HG03565 (cell line): Measurements from ENCODE around the gene MDN1.
A peak's percentile ranks its signal among the peaks of the same experiment; 100 is the strongest.
"Not testable (repeated sequence)": the region's sequence is repeated elsewhere in the genome, so short reads cannot be mapped to it uniquely, and the experiment has no call there.

Experiments used
- ATAC-seq: cut with Tn5 transposase; IDR thresholded peaks from one replicate; pipeline ENCODE4 v1.9.1; 2021; ENCODE audit warnings: mild to moderate bottlenecking, moderate library complexity; ENCODE audit not compliant: unreplicated experiment

MDN1 gene

GRCh38 chr6:89817481-89817880 lies 2.1 kb downstream of the MDN1 start:
- no peak for ATAC-seq

- ATAC-seq, result not testable (repeated sequence)
Measured at GRCh38 chr6:89813422-89813821, 6.2 kb downstream of the MDN1 start.

GRCh38 chr6:89807581-89807980 lies 12.0 kb downstream of the MDN1 start:
- no peak for ATAC-seq

- ATAC-seq, result no peak
Measured at GRCh38 chr6:89805814-89806371, 13.7 kb downstream of the MDN1 start.

- ATAC-seq, result no peak
Measured at GRCh38 chr6:89803271-89803670, 16.3 kb downstream of the MDN1 start.

GRCh38 chr6:89799756-89800155 lies 19.8 kb downstream of the MDN1 start:
- ATAC-seq, result no peak

- no peak for ATAC-seq
Measured at GRCh38 chr6:89799096-89799495, 20.5 kb downstream of the MDN1 start.

GRCh38 chr6:89797317-89797716 lies 22.3 kb downstream of the MDN1 start:
- no peak for ATAC-seq

GRCh38 chr6:89794324-89794723 lies 25.3 kb downstream of the MDN1 start:
- no peak for ATAC-seq

DNA sequence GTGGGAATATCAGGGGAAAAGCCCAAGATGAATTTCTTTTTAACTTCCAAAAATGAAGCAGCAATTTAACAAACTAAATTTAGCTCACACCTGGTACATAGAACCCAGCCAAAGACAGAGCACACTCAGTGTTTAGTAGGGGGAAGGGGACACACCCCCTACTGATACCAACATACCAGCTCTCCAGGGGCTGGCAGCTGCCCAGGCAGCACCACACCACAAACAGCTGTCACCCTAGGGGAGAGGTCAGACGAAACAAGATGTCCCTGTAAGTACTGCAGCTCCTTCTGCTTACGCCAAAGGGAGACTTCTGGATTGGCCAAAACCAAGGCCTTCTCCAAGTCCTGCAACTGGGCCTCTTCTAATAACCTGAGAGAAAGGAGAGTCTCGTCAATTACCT lies 26.0 kb downstream of the MDN1 start:
- no peak for ATAC-seq

DNA sequence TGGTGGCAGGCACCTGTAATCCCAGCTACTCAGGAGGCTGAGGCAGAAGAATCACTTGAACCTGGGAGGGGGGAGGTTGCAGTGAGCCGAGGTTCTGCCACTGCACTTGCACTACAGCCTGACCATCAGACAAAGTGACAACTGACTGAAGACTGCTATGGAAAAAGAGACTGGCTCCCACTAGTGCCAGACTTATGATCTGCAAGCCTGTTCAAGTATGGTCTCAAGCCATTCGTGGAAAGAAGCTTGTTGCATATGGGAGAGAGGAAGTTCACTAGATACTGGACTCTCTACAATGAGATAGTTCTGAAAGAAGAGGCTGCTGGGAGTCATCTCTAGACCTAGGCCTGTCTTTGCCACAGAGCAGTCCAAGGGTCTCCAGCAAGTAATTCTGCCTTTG lies 26.7 kb downstream of the MDN1 start:
- peak; percentile 78 for ATAC-seq

DNA sequence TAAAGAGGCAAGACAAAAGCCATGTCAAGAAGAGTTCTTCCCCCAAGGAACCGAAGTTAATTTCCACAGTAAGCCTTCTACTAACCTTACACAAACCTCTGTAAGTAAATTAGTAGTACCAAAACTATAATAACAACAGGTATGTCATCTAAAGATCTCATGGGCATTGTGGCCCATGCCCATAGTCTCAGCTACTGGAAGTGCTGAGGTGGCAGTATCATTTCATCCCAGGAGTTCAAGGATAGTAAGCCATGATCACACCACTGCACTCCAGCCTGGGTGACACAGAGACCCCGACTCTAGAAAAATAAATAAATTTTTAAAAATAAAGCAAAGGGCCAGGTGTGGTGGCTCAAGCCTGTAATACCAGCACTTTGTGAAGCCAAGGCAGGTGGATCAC lies 29.2 kb downstream of the MDN1 start:
- ATAC-seq, result no peak

- ATAC-seq, result no peak
Measured at GRCh38 chr6:89789980-89790379, 29.6 kb downstream of the MDN1 start.

DNA sequence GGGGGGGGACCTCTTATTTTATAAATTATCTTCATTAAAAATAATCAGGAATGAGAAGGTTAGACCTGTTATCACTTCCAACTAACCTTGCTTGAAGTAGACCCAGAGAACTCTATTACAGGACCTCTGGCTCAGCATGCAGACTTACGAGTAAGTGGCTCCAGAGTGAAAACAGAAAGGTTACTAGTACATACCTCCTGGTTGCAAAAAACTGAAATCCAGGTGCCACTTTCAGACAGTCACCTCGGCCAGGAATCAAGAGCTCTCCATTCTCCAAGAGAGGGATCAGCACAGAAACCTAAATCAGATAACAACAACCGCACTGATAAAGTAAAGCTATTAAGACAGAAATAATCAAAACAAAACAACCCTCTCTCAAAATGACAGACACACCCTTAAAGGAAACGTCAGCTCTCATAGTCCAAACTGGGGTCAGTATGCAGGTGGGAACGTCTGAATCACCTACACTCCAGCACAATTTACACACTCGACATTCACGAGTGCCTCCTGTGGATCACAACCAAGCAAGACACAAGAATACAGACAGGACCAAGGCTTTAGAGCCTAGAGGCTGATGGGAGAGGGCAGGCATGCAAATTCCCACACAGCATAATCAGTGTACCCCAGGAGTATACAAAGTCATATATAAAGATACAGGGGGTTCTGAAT lies 31.8 kb downstream of the MDN1 start:
- ATAC-seq, result no peak

DNA sequence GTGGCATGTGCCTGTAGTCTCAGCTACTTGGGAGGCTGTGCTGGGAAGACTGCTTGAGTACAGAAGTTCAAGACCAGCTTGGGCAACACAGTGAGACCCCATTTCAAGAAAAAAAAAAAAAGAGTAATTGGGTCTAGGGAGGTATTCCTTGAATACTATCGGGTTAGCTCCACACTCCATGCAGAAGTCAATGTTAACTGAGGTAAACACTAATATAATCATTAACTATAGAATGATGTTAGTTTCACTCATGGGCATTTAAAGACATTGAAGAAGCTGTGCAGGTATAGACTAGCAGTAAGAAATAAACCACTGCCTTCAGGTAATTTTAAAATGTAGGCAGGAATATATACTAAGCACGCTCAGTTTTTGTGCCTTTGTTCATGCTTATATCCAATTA lies 32.6 kb downstream of the MDN1 start:
- no peak for ATAC-seq

DNA sequence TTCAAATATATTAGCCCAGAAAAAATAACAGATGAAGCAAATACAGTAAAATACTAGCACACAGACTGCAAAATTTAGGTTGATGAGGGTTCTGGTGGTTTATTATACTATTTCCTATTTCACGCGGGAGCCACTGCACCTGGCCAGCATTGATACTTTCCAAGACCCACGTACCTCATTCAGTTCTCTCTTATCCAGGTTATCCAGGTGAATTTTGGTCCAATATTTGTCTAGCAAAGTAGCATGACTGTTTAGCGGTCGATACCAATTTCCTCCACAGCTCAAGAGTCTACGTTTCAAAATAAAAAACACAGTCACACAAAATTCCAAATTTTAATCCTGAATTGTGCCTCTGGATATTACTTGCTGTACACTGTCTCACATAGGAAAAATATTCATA lies 34.8 kb downstream of the MDN1 start:
- no peak for ATAC-seq

GRCh38 chr6:89783293-89783692 lies 36.3 kb downstream of the MDN1 start:
- not testable (repeated sequence) for ATAC-seq

GRCh38 chr6:89782222-89782621 lies 37.4 kb downstream of the MDN1 start:
- no peak for ATAC-seq

DNA sequence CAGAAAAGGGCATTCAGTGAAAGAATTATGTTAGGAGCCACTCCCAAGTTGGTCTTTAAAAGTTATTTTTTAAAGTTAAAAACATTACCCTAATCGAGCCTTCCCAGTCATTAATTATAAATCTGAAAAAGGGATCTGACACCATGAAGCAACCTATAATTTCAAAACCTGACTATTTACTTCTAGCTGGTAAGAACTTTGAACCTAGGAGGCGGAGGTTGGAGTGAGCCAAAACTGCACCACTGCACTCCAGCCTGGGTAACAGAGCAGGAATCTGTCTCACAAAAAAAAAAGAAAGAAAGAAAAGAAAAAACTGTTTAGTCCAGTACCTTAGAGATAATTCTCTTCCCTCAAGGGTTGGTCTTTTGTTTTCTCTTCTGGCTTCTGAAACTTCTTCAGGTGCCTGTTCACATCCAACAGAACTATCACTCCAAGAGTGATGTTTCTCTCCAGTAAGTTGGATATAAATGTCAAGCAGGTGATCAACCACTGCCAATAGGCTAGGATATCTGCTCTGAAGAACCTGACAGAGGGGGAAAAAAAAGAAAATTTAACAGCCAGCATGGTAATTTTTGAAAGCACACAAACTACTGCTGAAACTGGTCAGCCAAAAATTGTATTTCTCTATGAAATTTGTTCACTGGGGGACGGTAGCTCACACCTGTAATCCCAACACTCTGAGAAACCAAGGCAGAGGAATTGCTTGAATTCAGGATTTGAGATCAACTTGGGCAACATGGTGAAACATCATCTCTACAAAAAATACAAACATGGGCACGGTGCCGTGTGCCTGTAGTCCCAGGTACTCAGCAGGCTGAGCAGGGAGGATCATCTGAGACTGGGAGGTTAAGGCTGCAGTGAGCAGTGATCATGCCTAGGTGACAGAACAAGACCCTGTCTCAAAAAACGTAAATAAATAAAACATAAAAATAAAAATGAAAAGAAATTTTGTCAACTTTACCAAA lies 38.2 kb downstream of the MDN1 start:
- ATAC-seq, result no peak

- no peak for ATAC-seq
Measured at GRCh38 chr6:89777455-89777854, 42.1 kb downstream of the MDN1 start.

GRCh38 chr6:89776583-89777233 lies 42.9 kb downstream of the MDN1 start:
- ATAC-seq, result no peak
